HepG2 (cell line): ENCODE data around the gene UNC119B. TPM values are rescaled to one million over a fixed set of nuclear protein-coding genes. Genes with fewer than 3 reads are reported as not detected.
A peak's percentile ranks its signal among the peaks of the same experiment; 100 is the strongest.

Experiments
- ATAC-seq: fragments of 200-7000 bp; cut with Tn5 transposase; 3 replicates; pipeline ENCODE4 v1.9.1; 2020; ENCODE audit warnings: mild to moderate bottlenecking, moderate library complexity
- BruUV-seq: library from RNA; stranded (reverse); fragments of 400-500 nt; replicated peaks from 2 replicates; lab custom pipeline; 2021; lab: Mats Ljungman, UMichigan
- CTCF ChIA-PET: fragments of 300-600 bp; formaldehyde crosslinking; extraction: SDS; loops from one replicate; lab custom pipeline; 2021; ENCODE audit warnings: low total read pairs, inconsistent platforms, low intra/inter-chr PET ratio; lab: Yijun Ruan, JAX
- POLR2A ChIA-PET: fragments of 350-600 bp; sonication (Branson Sonifier 250); formaldehyde crosslinking; loops from one replicate; lab custom pipeline; 2020; ENCODE audit warnings: antibody characterized with exemption, inconsistent platforms; lab: Yijun Ruan, JAX
- DNase-seq: peaks from one replicate; pipeline ENCODE4 v3.0.0-alpha.2; 2015; ENCODE audit warnings: low spot score
- FAIRE-seq: peaks from 3 replicates; lab custom pipeline; 2011; peaks lifted over from hg19 to GRCh38; lab: Jason Lieb, UNC
- H2AFZ ChIP-seq: one replicate; pipeline ENCODE4 v1.6.1; 2011; ENCODE audit warnings: low read length, inconsistent platforms
- H3K27ac ChIP-seq: fragments of 300-600 bp; 3 replicates; pipeline ENCODE4 v1.8.0; 2011; ENCODE audit warnings: mixed run types, mild to moderate bottlenecking, mixed read lengths, low read length, inconsistent platforms; ENCODE audit not compliant: insufficient read depth; ENCODE audit errors: extremely low read length
- H3K27me3 ChIP-seq, 2 experiments: fragments of 200-600 bp in 1 of 2; 2 replicates in 1 of 2; 3 replicates in 1 of 2; pipeline versions ENCODE4 v1.6.0 to v1.8.0; 2011; ENCODE audit warnings: low read length in 2 of 2, mild to moderate bottlenecking in 2 of 2, moderate library complexity in 2 of 2, inconsistent platforms in 1 of 2; ENCODE audit not compliant: insufficient read depth in 2 of 2, control insufficient read depth in 1 of 2
- H3K36me3 ChIP-seq, 2 experiments: fragments of 200-600 bp in 1 of 2; replicated peaks in 1 of 2; 2 replicates in 1 of 2; 3 replicates in 1 of 2; pipeline versions ENCODE4 v1.5.1 to v1.8.0; 2011; ENCODE audit warnings: low read length in 2 of 2, inconsistent platforms in 1 of 2; ENCODE audit not compliant: insufficient read depth in 2 of 2, control insufficient read depth in 1 of 2
- H3K4me1 ChIP-seq: 2 replicates; pipeline ENCODE4 v1.5.1; 2012; ENCODE audit warnings: low read length, inconsistent platforms; ENCODE audit not compliant: insufficient read depth
- H3K4me2 ChIP-seq: 2 replicates; pipeline ENCODE4 v1.6.0; 2011; ENCODE audit warnings: low read depth, low read length, inconsistent platforms
- H3K4me3 ChIP-seq, 3 experiments: fragments of 200-600 bp in 1 of 3; sonication (generic), shearing (Covaris generic) in 1 of 3; replicated peaks in 1 of 3; 2 replicates each; pipeline ENCODE4 v1.5.1; 2011 to 2016; ENCODE audit warnings: low read length in 3 of 3, inconsistent platforms in 2 of 3, low read depth in 2 of 3, mild to moderate bottlenecking in 2 of 3, control low read depth in 1 of 3, mixed read lengths in 1 of 3; ENCODE audit not compliant: insufficient read depth in 1 of 3
- H3K79me2 ChIP-seq: one replicate; pipeline ENCODE4 v1.6.1; 2011; ENCODE audit warnings: low read length, inconsistent platforms; ENCODE audit not compliant: insufficient read depth
- H3K9ac ChIP-seq: 2 replicates; pipeline ENCODE4 v1.6.0; 2011; ENCODE audit warnings: mild to moderate bottlenecking, low read depth, low read length, inconsistent platforms; ENCODE audit not compliant: insufficient read depth
- H3K9me3 ChIP-seq: 2 replicates; pipeline ENCODE4 v1.5.1; 2012; ENCODE audit warnings: mild to moderate bottlenecking, low read length
- H4K20me1 ChIP-seq: 2 replicates; pipeline ENCODE4 v1.6.0; 2011; ENCODE audit warnings: inconsistent platforms, mild to moderate bottlenecking, low read length, moderate library complexity; ENCODE audit not compliant: insufficient read depth
- ARHGAP35 ChIP-seq: sonication (generic); formaldehyde crosslinking; IDR thresholded peaks from 2 replicates; pipeline ENCODE4 v1.9.0; 2022; ENCODE audit warnings: mild to moderate bottlenecking, inconsistent platforms, moderate library complexity, missing genetic modification reagents, borderline replicate concordance
- BRD4 ChIP-seq: sonication (generic); formaldehyde crosslinking; IDR thresholded peaks from 2 replicates; pipeline ENCODE4 v1.4.0; 2020; ENCODE audit warnings: missing genetic modification reagents
- MAFF ChIP-seq: IDR thresholded peaks from 2 replicates; pipeline ENCODE4 v1.6.1; 2011; ENCODE audit warnings: low read depth, low read length, improper control_type of control experiment
- MEF2D ChIP-seq: sonication (generic); formaldehyde crosslinking; IDR thresholded peaks from 2 replicates; pipeline ENCODE4 v1.5.1; 2020; ENCODE audit warnings: mild to moderate bottlenecking, missing genetic modification reagents
- MXD3 ChIP-seq: IDR thresholded peaks from 2 replicates; pipeline ENCODE4 v1.6.1; 2016; ENCODE audit warnings: mild to moderate bottlenecking, missing biosample characterization, missing genetic modification reagents
- NFAT5 ChIP-seq: sonication (generic); formaldehyde crosslinking; IDR thresholded peaks from 2 replicates; pipeline ENCODE4 v1.4.0; 2020; ENCODE audit warnings: missing genetic modification reagents
- NFYB ChIP-seq: sonication (generic); formaldehyde crosslinking; IDR thresholded peaks from 2 replicates; pipeline ENCODE4 v1.4.0; 2020; ENCODE audit warnings: missing genetic modification reagents
- NR1H2 ChIP-seq: sonication (generic); formaldehyde crosslinking; IDR thresholded peaks from 2 replicates; pipeline ENCODE4 v1.8.1; 2022; ENCODE audit warnings: low read depth, missing genetic modification reagents, borderline replicate concordance
- SP5 ChIP-seq: IDR thresholded peaks from 2 replicates; pipeline ENCODE4 v1.6.1; 2016; ENCODE audit warnings: low read depth, borderline replicate concordance
- ZNF354B ChIP-seq: sonication (generic); formaldehyde crosslinking; IDR thresholded peaks from 2 replicates; pipeline ENCODE4 v1.8.0; 2022; ENCODE audit warnings: mild to moderate bottlenecking, missing genetic modification reagents
- ZNF605 ChIP-seq: sonication (generic); formaldehyde crosslinking; IDR thresholded peaks from 2 replicates; pipeline ENCODE4 v1.8.0; 2022; ENCODE audit warnings: mild to moderate bottlenecking, missing genetic modification reagents
- ZNF781 ChIP-seq: sonication (generic); formaldehyde crosslinking; IDR thresholded peaks from 2 replicates; pipeline ENCODE4 v1.5.1; 2020; ENCODE audit warnings: borderline replicate concordance, mild to moderate bottlenecking, missing genetic modification reagents; ENCODE audit errors: not compliant biosample characterization
- WGBS: methylation state at CpG from one replicate; pipeline ENCODE4 v1.1.6; 2017; ENCODE audit warnings: low lambda C conversion rate; 5-methylcytosine and 5-hydroxymethylcytosine counted together
- in situ Hi-C: cut with HindIII; loops from 2 replicates; pipeline ENCODE4 v1.10.0; 2017; ENCODE audit warnings: low pct_unique_long_range_greater_than_20kb; ENCODE audit not compliant: extremely low pct_ligation_motif_present
- intact Hi-C: fragments of 100-400 bp; cut with micrococcal nuclease; formaldehyde crosslinking; loops from one replicate; pipeline ENCODE4 v1.10.0; 2022; ENCODE audit not compliant: unreplicated experiment
- polyA plus RNA-seq, 8 experiments: library from polyadenylated mRNA; depleted of rRNA in 3 of 8; stranded (reverse) in 7 of 8; unstranded in 1 of 8; fragments of >200 nt; fragmentation: Illumina TruSeq in 4 of 8; extraction: Trizol in 4 of 8; gene quantifications; 2 replicates each; pipeline versions ENCODE4 v1.2.1 to v1.2.3, GENCODE V29; 2011 to 2016; ENCODE audit warnings: low read depth in 4 of 8, missing spikeins in 1 of 8, mixed read lengths in 1 of 8; ENCODE audit not compliant: insufficient read depth in 1 of 8
- total RNA-seq, 5 experiments: library from RNA; depleted of rRNA; stranded (reverse); fragments of >200 nt; fragmentation: Illumina TruSeq; extraction: Trizol; gene quantifications; 2 replicates each; pipeline ENCODE4 v1.2.3, GENCODE V29; 2016; ENCODE audit warnings: low read depth in 1 of 5
- TF ChIP-seq, protein P1 (sequence below): sonication (generic); formaldehyde crosslinking; IDR thresholded peaks from 2 replicates; pipeline ENCODE4 v1.4.0; 2020; ENCODE audit warnings: missing genetic modification reagents, borderline replicate concordance

The UNC119B gene
- total and polyA plus RNA-seq, 2 of the 13 experiments (the other 11 are each of a cell fraction or from before 2014, with no cell fraction given) = 19.6 to 19.7 TPM

- intact Hi-C loops (no loop called here), in situ Hi-C loops (no loop called here)
- Histone ChIP-seq H3K4me3 (peak within 1 kb of the TSS; percentile 68 to 85 (median 80)), H4K20me1 (no peaks in the 10 kb centered on the region), H3K27ac (peak within 1 kb of the TSS; percentile 72), H3K79me2 (peaks cover 8% of the 10 kb centered on the region), H3K9ac (peak within 1 kb of the TSS; percentile 84), H3K4me2 (peak within 1 kb of the TSS; percentile 92), H3K9me3 (no peaks in the 10 kb centered on the region), H3K36me3 (peaks cover 12 to 33% of the 10 kb centered on the region in 2 experiments), H3K27me3 (no peaks in the 10 kb centered on the region), H2AFZ (peak within 1 kb of the TSS; percentile 59), H3K4me1 (peaks cover 29% of the 10 kb centered on the region)
- no TSS peak for BruUV-seq
- ChIA-PET POLR2A (interaction anchor here (1.0 to 1.2 kb wide), 2 partner anchors 16 to 254 kb away, joined by 3 read pairs; no protein-coding TSS in a partner anchor), CTCF (no interaction called here)
- DNase-seq (peak; percentile 73), FAIRE-seq (peak; percentile 32), ATAC-seq (peak; percentile 98)
- WGBS = 10% methylated on average over 11 of the region's 66 CpGs
- peak; percentile 28; the same call in 1 of the 2 replicates for TF ChIP-seq NFYB (CRISPR knock-in tag)
- TF ChIP-seq SP5 (CRISPR knock-in tag) = peak; percentile 75
- TF ChIP-seq ZNF605 = peak; percentile 38; the same call in 1 of the 2 replicates
- peak; percentile 65; the same call in 1 of the 2 replicates for TF ChIP-seq NR1H2 (CRISPR knock-in tag)
- TF ChIP-seq MAFF = no peak
- TF ChIP-seq MXD3 (CRISPR knock-in tag) = peak; percentile 87
- TF ChIP-seq MEF2D (CRISPR knock-in tag) = no peak
- TF ChIP-seq BRD4 = peak; percentile 45; the same call in 1 of the 2 replicates
- TF ChIP-seq ARHGAP35 = peak; percentile 86; the same call in 1 of the 2 replicates
- no peak for TF ChIP-seq ZNF354B (CRISPR knock-in tag)
- TF ChIP-seq ZNF781 (CRISPR knock-in tag) = no peak
- TF ChIP-seq NFAT5 (CRISPR knock-in tag) = 0 out of 2 replicates have a peak, but pooled peaks have one; percentile 19
- TF ChIP-seq, protein P1, sequence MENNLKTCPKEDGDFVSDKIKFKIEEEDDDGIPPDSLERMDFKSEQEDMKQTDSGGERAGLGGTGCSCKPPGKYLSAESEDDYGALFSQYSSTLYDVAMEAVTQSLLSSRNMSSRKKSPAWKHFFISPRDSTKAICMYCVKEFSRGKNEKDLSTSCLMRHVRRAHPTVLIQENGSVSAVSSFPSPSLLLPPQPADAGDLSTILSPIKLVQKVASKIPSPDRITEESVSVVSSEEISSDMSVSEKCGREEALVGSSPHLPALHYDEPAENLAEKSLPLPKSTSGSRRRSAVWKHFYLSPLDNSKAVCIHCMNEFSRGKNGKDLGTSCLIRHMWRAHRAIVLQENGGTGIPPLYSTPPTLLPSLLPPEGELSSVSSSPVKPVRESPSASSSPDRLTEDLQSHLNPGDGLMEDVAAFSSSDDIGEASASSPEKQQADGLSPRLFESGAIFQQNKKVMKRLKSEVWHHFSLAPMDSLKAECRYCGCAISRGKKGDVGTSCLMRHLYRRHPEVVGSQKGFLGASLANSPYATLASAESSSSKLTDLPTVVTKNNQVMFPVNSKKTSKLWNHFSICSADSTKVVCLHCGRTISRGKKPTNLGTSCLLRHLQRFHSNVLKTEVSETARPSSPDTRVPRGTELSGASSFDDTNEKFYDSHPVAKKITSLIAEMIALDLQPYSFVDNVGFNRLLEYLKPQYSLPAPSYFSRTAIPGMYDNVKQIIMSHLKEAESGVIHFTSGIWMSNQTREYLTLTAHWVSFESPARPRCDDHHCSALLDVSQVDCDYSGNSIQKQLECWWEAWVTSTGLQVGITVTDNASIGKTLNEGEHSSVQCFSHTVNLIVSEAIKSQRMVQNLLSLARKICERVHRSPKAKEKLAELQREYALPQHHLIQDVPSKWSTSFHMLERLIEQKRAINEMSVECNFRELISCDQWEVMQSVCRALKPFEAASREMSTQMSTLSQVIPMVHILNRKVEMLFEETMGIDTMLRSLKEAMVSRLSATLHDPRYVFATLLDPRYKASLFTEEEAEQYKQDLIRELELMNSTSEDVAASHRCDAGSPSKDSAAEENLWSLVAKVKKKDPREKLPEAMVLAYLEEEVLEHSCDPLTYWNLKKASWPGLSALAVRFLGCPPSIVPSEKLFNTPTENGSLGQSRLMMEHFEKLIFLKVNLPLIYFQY (CRISPR knock-in tag) = peak; percentile 52; the same call in 1 of the 2 replicates
Observed at GRCh38 chr12:120725659-120726509, 15.6 kb downstream of the UNC119B start, which contains the start of gene ACADS. TSS of gene ACADS (plus strand) at chr12:120725826. CDS start at chr12:120725886, 60 bp downstream.
